ENCODE measurements around the gene OR6C6. TPM values are rescaled to one million over a fixed set of nuclear protein-coding genes. Genes with fewer than 3 reads are reported as not detected.

Gene OR6C6
- total RNA-seq, 1 donor from 2014 or later = not detected

DNA sequence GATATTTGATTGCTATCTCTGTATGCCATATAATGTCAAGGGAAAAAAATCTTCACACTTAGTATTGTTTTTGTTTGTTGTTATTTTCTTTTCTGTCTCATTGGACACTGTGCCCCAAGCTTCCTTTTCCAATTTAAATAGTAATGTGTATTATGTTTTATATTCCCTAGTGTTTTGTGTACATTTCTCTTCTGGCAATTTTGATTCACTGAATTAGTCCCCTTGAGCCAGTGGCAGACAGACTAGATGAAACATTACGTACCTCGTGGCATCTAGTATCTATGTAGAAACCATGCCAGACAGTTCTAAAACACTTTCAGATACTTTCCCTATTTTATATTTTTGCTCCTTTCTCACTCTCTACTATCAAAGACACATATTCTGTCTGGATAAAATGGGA is 17.7 kb upstream of the OR6C6 start, which contains the start of gene OR6C1:
Gene OR6C1, plus strand, starts transcription at position 301 of the 400 bp plus-strand sequence. CDS start 6,257 bp downstream, outside the sequence.
- TF ChIP-seq CTCF (IDR thresholded peaks at IDR 0.05; ENCODE audit: unreplicated experiment) = no peak
- H3K27ac Mint-ChIP-seq (ENCODE audit: unreplicated experiment) = no peak within 1 kb of the TSS
- no peak within 1 kb of the TSS for H3K4me3 Mint-ChIP-seq (ENCODE audit: unreplicated experiment)
- no peaks in the 10 kb centered on the region for H3K27me3 Mint-ChIP-seq (ENCODE audit: unreplicated experiment)
- H3K4me1 Mint-ChIP-seq (ENCODE audit: unreplicated experiment) = no peaks in the 10 kb centered on the region
- DNase-seq (ENCODE audit: low spot score) = no peak
- no peaks in the 10 kb centered on the region for H3K36me3 Mint-ChIP-seq (ENCODE audit: low read depth, unreplicated experiment)
- H3K9me3 Mint-ChIP-seq (ENCODE audit: unreplicated experiment) = no peaks in the 10 kb centered on the region

GRCh38 chr12:55289999-55290398 is 6.4 kb downstream of the OR6C6 start:
- no peaks in the 10 kb centered on the region for H3K27me3 Mint-ChIP-seq (ENCODE audit: unreplicated experiment)
- H3K27ac Mint-ChIP-seq (ENCODE audit: unreplicated experiment) = no peak overlapping the region
- no peaks in the 10 kb centered on the region for H3K4me1 Mint-ChIP-seq (ENCODE audit: unreplicated experiment)
- DNase-seq (ENCODE audit: low spot score) = no peak
- no peak for TF ChIP-seq CTCF (IDR thresholded peaks at IDR 0.05; ENCODE audit: unreplicated experiment)
- H3K4me3 Mint-ChIP-seq (ENCODE audit: unreplicated experiment) = no peak overlapping the region
- no peaks in the 10 kb centered on the region for H3K36me3 Mint-ChIP-seq (ENCODE audit: low read depth, unreplicated experiment)
- H3K9me3 Mint-ChIP-seq (ENCODE audit: unreplicated experiment) = no peaks in the 10 kb centered on the region

- Mint-ChIP-seq H3K27me3 (ENCODE audit: unreplicated experiment) (no peaks in the 10 kb centered on the region), H3K4me3 (ENCODE audit: unreplicated experiment) (no peak overlapping the region), H3K36me3 (ENCODE audit: low read depth, unreplicated experiment) (no peaks in the 10 kb centered on the region), H3K9me3 (ENCODE audit: unreplicated experiment) (no peaks in the 10 kb centered on the region), H3K27ac (ENCODE audit: unreplicated experiment) (no peak overlapping the region), H3K4me1 (ENCODE audit: unreplicated experiment) (no peaks in the 10 kb centered on the region)
- DNase-seq (ENCODE audit: low spot score) = no peak
- no peak for TF ChIP-seq CTCF (IDR thresholded peaks at IDR 0.05; ENCODE audit: unreplicated experiment)
These were observed 15.4 kb downstream of the OR6C6 start for GRCh38 chr12:55280991-55281390.

DNA sequence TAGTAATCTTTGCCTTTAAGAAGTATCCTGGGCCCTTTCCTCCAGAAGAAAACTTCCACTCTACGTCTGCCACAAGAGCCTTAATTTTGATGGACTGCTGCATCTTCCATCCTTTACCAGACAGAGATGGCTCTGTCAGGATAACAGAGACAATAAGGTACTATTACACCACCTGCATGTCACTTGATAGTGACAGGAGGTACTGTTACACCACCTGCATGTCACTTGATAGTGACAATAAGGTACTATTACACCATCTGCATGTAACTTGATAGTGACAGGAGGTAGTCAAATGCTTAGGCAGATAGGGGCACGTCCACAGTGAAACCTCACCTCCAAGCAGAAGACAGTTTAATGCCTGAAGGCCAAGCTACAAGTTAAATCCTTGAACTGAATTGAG is 38.1 kb downstream of the OR6C6 start:
- Mint-ChIP-seq H3K27me3 (ENCODE audit: unreplicated experiment) (no peaks in the 10 kb centered on the region), H3K9me3 (ENCODE audit: unreplicated experiment) (no peaks in the 10 kb centered on the region), H3K27ac (ENCODE audit: unreplicated experiment) (no peak overlapping the region), H3K36me3 (ENCODE audit: low read depth, unreplicated experiment) (no peaks in the 10 kb centered on the region), H3K4me1 (ENCODE audit: unreplicated experiment) (no peaks in the 10 kb centered on the region), H3K4me3 (ENCODE audit: unreplicated experiment) (no peak overlapping the region)
- no peak for TF ChIP-seq CTCF (IDR thresholded peaks at IDR 0.05; ENCODE audit: unreplicated experiment)
- DNase-seq (ENCODE audit: low spot score) = no peak

DNA sequence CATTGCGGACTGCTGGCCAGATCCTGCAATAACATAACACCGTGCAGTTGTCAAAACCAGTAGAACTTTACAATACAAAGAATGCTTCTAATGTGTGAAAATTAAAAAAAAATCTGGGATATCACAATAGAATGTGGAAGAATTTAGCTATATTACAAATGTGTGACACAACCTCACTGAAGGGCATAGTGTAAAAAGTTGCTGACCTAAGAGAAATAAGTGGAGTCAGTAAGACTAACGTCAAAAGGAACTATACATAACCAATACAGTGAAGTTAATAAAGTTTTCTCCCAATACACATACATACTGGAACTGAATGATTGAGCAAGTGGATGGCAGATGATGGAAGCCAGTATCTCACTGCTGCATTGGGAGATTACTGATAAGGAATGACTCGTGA is 39.5 kb downstream of the OR6C6 start:
- Mint-ChIP-seq H3K4me1 (ENCODE audit: unreplicated experiment) (no peaks in the 10 kb centered on the region), H3K27me3 (ENCODE audit: unreplicated experiment) (no peaks in the 10 kb centered on the region), H3K36me3 (ENCODE audit: low read depth, unreplicated experiment) (no peaks in the 10 kb centered on the region), H3K27ac (ENCODE audit: unreplicated experiment) (no peak overlapping the region), H3K9me3 (ENCODE audit: unreplicated experiment) (no peaks in the 10 kb centered on the region), H3K4me3 (ENCODE audit: unreplicated experiment) (no peak overlapping the region)
- DNase-seq (ENCODE audit: low spot score) = no peak
- TF ChIP-seq CTCF (IDR thresholded peaks at IDR 0.05; ENCODE audit: unreplicated experiment) = no peak

Data from endothelial cell (in vitro differentiated cells).